GM21526 (cell line): ENCODE measurements around the gene CLEC4A.
"Not testable (repeated sequence)": the region's sequence is repeated elsewhere in the genome, so short reads cannot be mapped to it uniquely, and the experiment has no call there.

Source experiments
- ATAC-seq: cut with Tn5 transposase; IDR thresholded peaks from one replicate; pipeline ENCODE4 v1.9.1; 2021; ENCODE audit warnings: moderate library complexity; ENCODE audit not compliant: unreplicated experiment, low FRiP score

Gene CLEC4A

DNA sequence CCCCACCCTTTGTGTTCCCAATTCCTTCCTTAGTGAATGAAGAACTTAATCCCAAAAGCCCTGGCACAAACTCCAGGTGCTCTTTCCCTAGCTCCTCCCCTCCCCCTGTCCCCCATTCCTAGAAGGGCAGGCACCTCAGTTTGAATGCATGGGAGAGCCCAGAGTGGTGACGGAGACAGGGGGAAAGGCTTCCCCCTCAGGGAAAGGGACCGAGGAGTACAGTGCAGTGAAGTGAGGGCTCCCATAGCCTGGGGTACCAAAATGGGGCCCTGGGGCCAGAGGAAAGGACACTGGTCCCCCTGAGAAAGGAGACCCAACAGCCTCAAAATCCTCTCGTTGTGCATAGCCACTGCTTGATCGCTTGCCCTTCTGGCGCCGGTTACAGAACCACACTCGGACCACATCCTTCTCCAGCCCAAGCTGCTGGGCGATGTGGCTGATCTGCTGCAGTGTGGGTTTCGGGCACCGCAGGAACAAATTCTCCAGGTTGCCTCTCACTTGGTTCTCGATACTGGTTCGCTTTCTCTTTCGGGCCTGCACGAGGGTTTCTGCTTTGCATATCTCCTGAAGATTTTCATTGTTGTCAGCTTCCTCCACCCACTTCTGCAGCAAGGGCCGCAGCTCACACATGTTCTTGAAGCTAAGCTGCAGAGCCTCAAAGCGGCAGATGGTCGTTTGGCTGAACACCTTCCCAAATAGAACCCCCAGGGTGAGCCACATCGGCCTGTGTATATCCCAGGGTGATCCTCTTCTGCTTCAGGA, 10.4 kb downstream of the CLEC4A start:
- not testable (repeated sequence) for ATAC-seq

DNA sequence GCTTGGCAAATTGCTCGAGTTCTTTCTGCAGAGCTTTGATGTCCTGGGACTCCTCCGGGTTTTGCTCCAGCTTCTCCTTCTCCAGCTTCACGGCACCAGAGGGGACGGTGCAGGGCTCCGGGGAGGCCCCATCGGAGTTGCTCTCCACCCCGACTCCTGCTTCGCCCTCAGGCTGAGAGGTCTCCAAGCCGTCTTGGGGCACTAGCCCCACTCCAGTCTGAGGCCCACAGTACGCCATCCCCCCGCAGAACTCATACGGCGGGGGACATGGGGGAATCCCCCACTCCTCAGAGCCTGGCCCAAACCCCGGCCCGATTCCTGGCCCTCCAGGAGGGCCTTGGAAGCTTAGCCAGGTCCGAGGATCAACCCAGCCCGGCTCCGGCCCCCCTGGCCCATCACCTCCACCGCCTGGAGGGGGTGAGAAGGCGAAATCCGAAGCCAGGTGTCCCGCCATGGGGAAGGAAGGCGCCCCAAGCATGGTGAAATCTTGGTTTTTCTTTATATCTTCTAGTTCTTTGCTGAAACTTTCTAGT, 11.0 kb downstream of the CLEC4A start:
- ATAC-seq: not testable (repeated sequence)

DNA sequence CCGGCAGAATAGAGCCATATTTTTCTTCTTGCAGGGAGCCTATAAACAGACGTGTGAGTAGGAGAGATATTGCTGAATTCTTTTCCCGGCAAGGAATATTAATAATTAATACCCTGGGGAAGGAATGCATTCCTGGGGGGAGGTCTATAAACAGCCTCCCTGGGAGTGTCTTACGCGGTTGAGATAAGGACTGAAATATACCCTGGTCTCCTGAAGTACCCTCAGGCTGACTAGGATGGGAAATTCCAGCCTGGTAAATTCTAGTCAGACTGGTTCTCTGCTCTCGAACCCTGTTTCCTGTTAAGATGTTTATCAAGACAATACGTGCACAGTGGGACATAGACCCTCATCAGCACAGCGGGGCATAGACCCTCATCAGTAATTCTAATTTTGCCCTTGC, 18.2 kb downstream of the CLEC4A start:
- not testable (repeated sequence) for ATAC-seq

DNA sequence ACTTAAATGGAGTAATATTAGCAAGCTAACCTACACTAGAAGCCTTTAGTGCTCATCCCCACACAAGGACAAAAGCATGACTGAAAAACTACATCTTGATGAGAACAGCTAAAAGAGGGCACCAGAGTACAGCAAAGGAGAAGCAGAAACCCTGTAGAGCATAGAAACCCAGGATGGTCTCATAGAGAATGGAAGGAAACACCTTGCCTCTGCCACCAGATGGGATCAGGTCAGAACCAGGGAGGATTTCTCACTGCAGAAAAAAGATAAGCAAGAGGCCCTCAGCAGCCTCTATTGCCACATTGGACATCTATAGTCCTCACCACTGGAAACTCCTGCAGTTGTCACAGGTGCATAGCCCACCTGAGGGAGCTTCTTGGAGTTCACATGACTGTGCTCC, 19.8 kb downstream of the CLEC4A start:
- no peak for ATAC-seq

DNA sequence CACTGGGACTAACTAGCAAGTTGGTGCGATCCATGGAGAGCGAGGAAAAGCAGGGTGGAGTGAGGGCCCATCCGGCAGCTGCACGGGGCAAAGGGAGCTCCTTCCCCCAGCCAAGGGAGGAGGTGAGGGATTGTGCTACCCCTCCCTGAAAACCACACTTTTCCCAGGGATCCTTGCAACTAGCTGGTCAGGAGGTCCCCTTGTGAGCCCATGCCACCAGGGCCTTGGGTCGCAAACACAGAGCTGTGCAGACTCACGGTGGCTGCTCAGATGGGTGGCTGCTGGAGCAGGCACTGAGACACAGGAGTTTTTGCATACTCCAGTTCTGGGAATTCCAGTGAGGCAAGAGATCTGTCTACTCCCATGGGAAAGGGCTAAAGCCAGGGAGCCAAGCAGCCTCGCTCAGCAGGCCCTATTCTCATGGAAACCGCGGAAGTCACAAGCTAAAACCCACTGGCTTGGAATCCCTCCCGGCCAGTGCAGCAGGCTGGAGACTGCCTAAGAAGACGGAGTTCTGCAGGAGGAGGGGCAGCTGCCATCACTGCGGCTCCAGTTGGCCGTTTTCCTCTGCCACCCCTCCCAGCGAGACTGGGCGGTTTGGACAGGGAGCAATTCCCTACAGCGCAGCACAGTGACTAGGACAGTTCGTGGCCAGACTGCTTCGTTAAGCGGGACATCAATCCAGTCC, 22.5 kb downstream of the CLEC4A start:
- no peak for ATAC-seq

DNA sequence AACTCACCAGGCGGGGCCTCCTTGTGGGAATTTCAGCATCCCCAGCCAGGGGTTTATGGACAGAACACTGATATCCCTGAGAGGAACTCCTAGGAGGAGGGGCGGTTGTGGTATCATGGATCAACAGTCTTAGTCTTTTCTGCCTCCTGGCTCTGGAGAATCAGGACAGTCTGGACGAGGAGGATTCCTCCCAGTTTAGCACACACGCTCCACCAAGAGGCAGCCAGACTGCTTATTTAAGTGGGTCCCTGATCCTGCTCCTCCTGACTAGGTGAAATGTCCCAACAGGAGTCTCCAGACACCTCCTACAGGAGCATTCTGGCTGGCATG, 23.0 kb downstream of the CLEC4A start:
- ATAC-seq: no peak

DNA sequence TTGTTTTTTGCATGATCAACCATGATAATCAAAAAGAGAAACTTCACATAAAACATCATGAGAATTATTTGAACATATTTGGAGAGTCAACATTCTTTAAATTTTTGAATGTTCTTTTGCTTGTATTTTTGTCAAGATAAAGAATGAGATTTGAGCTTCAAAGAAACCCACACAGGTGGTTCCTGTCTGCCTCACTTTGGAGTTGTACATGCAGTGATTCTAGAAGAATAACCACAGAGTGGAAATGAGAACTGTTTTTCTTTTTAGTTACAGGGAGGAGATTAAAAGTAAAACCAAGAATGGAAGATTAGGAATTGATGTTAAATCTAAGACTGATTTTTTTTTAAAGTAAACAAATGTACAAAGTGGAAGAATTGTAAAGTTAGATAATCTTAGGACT, 31.1 kb downstream of the CLEC4A start:
- ATAC-seq: no peak

DNA sequence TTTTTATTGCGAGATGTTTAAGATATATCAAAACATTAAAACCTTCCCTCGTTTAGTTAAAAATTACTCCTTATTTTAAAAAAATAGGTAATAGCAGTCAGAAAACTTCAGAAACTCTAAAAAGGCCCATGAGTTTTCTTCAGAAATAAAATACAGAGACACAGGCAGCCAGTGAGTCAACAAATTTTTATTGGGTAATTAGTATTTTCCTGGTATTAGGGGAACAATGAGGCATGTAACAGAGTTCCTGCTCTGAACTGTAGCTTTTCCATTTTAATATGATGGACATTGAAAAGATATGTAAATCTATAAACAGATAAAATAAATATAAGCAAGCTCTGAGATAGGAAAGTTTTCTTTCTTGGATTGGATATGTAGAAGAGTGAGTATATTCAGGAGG, 33.0 kb downstream of the CLEC4A start:
- no peak for ATAC-seq

DNA sequence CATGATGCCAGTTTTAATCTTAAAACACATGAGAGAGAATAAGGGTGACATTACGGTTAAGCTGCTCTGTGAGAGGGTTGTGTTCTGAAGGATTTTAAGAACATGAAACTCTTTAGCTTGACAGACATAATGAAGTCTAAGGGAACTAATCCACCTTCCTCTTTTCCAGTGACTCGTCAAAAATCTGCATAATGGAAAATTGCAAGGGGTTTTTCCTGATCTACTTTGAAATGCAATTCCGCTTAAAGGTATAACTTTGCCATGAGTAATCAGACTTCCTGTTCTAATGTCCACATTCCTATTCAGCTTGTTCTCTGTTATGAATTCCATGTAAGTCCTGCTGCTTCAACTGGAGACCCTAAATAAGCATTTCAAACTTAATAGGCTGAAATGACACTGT, 33.4 kb downstream of the CLEC4A start, which contains the start of gene ZNF705A:
ZNF705A (plus strand) TSS at position 171 of the 400 bp plus-strand sequence. CDS start 15,611 bp downstream, outside the sequence.
- ATAC-seq: no peak

DNA sequence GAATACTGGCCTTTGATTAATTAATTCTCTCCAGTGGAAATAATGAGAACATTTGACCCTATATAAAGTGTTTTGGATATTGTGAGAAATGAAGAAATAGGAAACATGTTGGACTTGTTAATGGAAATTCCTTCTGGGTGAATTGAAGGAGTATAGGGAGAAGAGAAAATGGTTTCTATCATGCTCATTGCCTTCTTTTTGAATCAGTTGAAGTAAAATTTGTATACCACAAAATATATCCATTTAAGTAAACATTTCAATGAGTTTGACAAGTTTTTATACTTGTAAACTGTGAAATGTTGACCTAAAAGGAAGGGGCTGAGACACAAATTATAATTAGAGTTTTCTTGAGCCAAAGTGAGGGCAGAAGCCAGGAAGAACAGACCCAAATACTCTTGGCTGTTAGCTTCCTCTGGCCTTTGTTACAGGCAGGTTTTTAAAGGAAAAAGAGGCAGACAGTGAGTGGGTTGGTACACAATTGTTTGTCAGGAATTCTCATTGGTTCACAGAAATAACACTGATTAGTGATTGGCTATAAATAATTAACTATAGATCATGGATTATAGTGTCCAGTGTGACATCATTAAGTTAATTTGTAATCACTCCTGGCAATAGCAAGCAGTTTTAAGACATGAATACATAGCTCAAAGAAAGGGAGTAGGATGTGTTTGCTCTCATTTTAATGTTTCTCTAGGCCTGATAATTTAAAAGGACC, 34.2 kb downstream of the CLEC4A start:
- no peak for ATAC-seq

DNA sequence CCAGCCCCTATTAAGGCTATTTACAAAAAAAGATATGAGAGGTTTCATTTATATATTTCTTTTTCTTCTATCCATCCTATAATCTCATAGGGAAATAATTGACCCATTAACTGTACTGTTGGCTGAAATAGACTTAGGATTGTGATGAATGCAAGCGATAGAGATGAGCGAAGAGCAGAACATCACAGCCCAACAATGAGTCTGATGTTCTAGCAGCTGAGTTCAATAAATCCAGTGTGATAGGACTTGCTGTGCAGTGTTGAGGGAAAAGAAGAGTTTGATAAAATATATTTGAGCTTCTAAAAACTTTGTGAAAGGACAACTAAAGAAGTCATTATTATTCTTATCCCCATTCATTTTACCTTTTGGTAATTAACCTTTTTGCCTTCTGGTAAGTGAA, 49.5 kb downstream of the CLEC4A start:
- not testable (repeated sequence) for ATAC-seq

DNA sequence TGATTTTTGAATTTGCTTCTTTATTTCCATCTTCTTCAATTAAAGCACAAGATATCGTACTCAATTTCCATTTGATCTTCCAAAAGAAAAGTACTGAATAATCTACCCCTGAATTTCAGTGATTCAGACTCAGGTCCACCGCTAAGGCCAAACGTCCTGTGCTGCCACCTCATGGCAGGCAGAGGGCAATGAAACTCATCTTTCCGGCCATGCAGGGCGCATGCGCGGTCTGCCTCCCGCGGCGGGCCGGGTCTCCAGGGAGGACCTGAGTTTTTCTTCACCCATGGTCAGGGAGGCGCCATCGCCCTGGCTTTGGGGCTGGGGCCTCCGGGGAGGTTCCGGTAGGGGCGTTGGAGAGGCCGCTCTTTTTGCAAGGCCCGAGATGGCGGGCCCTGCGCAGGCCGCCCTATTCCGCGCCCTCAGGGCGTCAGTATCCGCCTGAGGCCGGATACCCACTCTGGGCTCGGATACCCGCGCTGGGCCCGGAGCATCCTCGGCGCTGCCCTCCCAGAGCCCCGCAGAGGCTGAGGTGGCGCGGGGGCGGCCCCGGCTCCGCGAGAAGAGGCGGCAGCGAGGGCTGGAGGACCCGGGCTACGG, 56.7 kb downstream of the CLEC4A start:
- ATAC-seq: not testable (repeated sequence)

DNA sequence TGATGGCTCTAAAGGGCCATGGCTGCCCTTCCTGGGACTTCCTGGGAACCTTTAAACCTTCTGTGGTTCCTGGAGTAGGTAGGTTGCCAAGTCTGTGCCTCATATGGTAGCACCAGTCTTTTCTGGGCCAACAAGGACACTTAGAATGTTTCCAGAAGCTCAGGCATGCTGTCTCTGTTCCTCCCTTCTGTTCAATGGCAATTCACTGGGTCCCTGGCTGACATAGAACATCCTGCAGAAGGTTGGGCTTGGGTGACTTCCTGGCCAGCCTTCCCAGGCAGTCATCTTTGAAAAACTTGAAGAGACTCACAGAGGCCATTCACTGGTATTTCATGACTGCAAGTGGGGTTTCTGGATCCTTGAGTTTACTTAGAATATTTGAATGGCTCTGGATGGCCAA, 57.9 kb downstream of the CLEC4A start:
- ATAC-seq: not testable (repeated sequence)

DNA sequence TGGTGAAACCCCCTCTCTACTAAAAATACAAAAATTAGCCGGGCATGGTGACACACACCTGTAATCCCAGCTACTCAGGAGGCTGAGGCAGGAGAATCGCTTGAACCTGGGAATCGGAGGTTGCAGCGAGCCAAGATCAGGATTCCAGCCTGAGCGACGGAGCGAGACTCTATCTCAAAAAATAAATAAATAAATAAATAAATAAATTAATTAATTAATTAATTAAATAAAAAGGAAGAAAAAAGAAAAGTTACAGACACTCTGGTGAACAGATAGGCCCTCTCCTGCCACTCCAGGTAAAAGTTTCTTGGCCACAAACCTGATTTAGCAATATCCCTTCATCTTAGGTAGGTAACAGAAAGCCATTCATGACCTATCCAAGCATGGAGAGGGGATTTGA, 59.5 kb downstream of the CLEC4A start:
- ATAC-seq: not testable (repeated sequence)

DNA sequence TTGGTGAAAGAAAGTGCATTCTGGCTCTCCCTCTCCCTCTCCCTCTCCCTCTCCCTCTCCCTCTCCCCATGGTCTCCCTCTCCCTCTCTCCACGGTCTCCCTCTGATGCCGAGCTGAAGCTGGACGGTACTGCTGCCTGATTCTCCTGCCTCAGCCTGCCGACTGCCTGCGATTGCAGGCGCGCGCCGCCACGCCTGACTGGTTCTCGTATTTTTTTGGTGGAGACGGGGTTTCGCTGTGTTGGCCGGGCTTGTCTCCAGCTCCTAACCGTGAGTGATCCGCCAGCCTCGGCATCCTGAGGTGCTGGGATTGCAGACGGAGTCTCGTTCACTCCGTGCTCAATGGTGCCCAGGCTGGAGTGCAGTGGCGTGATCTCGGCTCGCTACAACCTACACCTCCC, 59.9 kb downstream of the CLEC4A start:
- ATAC-seq: not testable (repeated sequence)

DNA sequence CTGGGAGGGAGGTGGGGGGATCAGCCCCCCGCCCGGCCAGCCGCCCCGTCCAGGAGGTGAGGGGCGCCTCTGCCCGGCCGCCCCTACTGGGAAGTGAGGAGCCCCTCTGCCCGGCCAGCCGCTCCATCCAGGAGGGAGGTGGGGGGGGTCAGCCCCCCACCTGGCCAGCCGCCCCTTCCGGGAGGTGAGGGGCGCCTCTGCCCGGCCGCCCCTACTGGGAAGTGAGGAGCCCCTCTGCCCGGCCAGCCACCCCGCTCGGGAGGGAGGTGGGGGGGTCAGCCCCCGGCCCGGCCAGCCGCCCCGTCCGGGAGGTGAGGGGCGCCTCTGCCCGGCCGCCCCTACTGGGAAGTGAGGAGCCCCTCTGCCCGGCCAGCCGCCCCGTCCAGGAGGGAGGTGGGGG, 60.8 kb downstream of the CLEC4A start:
- not testable (repeated sequence) for ATAC-seq

DNA sequence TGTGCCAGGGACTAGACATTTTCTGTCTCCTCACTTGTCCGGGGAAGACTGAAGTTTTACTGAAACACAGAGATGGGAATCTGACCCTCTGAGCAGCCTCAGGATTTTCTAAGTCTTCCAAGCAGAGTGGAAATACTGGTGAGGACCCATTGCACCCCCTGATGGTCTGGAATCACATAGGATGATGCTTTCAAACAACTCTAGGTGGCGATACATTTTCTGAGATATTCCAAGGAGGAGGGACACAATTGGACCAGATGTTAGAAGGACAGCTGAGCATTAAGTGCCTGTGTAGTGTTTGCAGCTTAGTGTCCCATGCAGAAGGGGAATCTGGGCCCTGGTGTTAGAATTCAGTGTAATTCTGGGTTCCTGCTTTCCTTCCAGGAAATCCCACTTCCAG, 64.7 kb downstream of the CLEC4A start:
- not testable (repeated sequence) for ATAC-seq
